Measurements from ENCODE around the gene HMGCLL1.

GRCh38 chr6:55496201-55496600, 82.8 kb downstream of the HMGCLL1 start:
- TF ChIP-seq POLR2AphosphoS5 (IDR thresholded peaks at IDR 0.05; ENCODE audit: borderline replicate concordance, low read depth, low read length) (no peak), FOXP2 (optimal IDR thresholded peaks at IDR 0.05; ENCODE audit: control extremely low read depth, extremely low read length, insufficient read depth) (no peak), EZH2 (IDR thresholded peaks at IDR 0.05) (no peak)

All from SK-N-MC (cell line).